ENCODE results near the gene GDF9.

DNA sequence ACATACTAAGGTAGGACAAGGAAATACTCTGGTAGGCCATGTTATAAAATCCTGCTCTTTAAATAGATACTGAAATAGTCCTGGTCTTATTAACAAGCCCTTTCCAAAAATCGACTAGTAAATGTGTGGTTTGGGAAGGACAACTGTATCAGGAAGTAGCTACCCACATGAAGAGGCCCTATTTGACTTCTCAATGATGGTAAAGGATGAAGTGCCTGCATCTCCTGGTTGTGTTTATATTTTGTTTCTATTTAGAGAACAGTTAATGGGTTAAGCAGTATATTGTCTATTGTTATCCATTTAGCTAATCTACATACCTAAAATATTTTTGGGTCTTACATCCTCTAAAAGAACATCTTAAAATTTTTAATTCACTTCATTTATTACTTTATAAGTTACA lies 12.5 kb downstream of the GDF9 start:
- TF ChIP-seq, protein P1, sequence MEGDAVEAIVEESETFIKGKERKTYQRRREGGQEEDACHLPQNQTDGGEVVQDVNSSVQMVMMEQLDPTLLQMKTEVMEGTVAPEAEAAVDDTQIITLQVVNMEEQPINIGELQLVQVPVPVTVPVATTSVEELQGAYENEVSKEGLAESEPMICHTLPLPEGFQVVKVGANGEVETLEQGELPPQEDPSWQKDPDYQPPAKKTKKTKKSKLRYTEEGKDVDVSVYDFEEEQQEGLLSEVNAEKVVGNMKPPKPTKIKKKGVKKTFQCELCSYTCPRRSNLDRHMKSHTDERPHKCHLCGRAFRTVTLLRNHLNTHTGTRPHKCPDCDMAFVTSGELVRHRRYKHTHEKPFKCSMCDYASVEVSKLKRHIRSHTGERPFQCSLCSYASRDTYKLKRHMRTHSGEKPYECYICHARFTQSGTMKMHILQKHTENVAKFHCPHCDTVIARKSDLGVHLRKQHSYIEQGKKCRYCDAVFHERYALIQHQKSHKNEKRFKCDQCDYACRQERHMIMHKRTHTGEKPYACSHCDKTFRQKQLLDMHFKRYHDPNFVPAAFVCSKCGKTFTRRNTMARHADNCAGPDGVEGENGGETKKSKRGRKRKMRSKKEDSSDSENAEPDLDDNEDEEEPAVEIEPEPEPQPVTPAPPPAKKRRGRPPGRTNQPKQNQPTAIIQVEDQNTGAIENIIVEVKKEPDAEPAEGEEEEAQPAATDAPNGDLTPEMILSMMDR (IDR thresholded peaks at IDR 0.05) = no peak
- no peak for TF ChIP-seq POLR2A (IDR thresholded peaks at IDR 0.05)
